Naive thymus-derived CD8-positive, alpha-beta T cell (primary cell): Measurements from ENCODE around the gene PARVA. TPM values are rescaled to one million over a fixed set of nuclear protein-coding genes. Genes with fewer than 3 reads are reported as not detected.

Experiments used
- ATAC-seq, 2 donors: fragments of 150-1000 bp; cut with Tn5 transposase in 1 of 2; sonication (Bioruptor Pico), chemical (Tn5 transposase) in 1 of 2; 1 replicate in 1 of 2; 2 replicates in 1 of 2; pipeline ENCODE4 v1.10.0; 2021; ENCODE audit warnings: mild to moderate bottlenecking in 2 of 2, moderate library complexity in 2 of 2
- POLR2A ChIA-PET: fragments of 350-600 bp; sonication (Branson Sonifier 250); formaldehyde crosslinking; loops from one replicate; lab custom pipeline; 2021; ENCODE audit warnings: antibody characterized with exemption; lab: Charles Lee
- DNase-seq, 10 donors: peaks; one replicate each; pipeline versions ENCODE4 v3.0.0 to v3.0.0-alpha.2; 2020 to 2022
- H3K27ac Mint-ChIP-seq, 10 donors: one replicate each; pipeline ENCODE4 v1.8.0; 2020 to 2022; ENCODE audit warnings: mild to moderate bottlenecking in 10 of 10, mixed read lengths in 10 of 10, moderate library complexity in 4 of 10, inconsistent platforms in 1 of 10
- H3K27me3 Mint-ChIP-seq, 5 donors: one replicate each; pipeline ENCODE4 v1.8.0; 2021 to 2022; ENCODE audit warnings: mixed read lengths in 5 of 5
- H3K36me3 Mint-ChIP-seq, 3 donors: one replicate each; pipeline ENCODE4 v1.8.0; 2020 to 2022; ENCODE audit warnings: mixed read lengths in 3 of 3, mild to moderate bottlenecking in 2 of 3, inconsistent platforms in 1 of 3
- H3K4me1 Mint-ChIP-seq, 4 donors: one replicate each; pipeline ENCODE4 v1.8.0; 2021 to 2022; ENCODE audit warnings: mixed read lengths in 4 of 4
- H3K4me3 Mint-ChIP-seq, 10 donors: one replicate each; pipeline ENCODE4 v1.8.0; 2020 to 2022; ENCODE audit warnings: mild to moderate bottlenecking in 10 of 10, mixed read lengths in 10 of 10, moderate library complexity in 6 of 10, inconsistent platforms in 1 of 10
- H3K9me3 Mint-ChIP-seq, 9 donors: one replicate each; pipeline ENCODE4 v1.8.0; 2020 to 2022; ENCODE audit warnings: mixed read lengths in 9 of 9, mild to moderate bottlenecking in 3 of 9, inconsistent platforms in 1 of 9, moderate library complexity in 1 of 9
- polyA plus RNA-seq, 3 donors: library from polyadenylated mRNA; unstranded; fragments of 300-500 nt; fragmentation: Illumina TruSeq; gene quantifications; one replicate each; pipeline ENCODE4 v1.2.3, GENCODE V29; 2021
- total RNA-seq, 8 experiments: library from RNA in 2 of 8; stranded (reverse) in 2 of 8; gene quantifications; one replicate each; pipeline ENCODE4 v1.2.3 and lab custom pipeline; 2021 to 2026

Gene PARVA
- total and polyA plus RNA-seq, 5 experiments from 2014 or later = 0.19 to 0.44 (median 0.26) TPM; not detected in 2

- peaks cover 0 to 10% (median 0%) of the 10 kb centered on the region in 9 donors for H3K9me3 Mint-ChIP-seq
- peaks cover 0 to 4% (median 2%) of the 10 kb centered on the region in 5 donors for H3K27me3 Mint-ChIP-seq
- no peak for DNase-seq
- no peak overlapping the region for H3K4me3 Mint-ChIP-seq
- POLR2A ChIA-PET = no interaction called here
- H3K27ac Mint-ChIP-seq = no peak overlapping the region
- no peak for ATAC-seq
- H3K36me3 Mint-ChIP-seq = no peaks in the 10 kb centered on the region
- no peaks in the 10 kb centered on the region for H3K4me1 Mint-ChIP-seq
Observed at GRCh38 chr11:12441231-12441861, 64.0 kb downstream of the PARVA start.

- ATAC-seq (no peak), DNase-seq (no peak)
- Mint-ChIP-seq H3K4me1 (no peaks in the 10 kb centered on the region), H3K27ac (no peak overlapping the region), H3K27me3 (peaks cover 0 to 6% (median 3%) of the 10 kb centered on the region in 5 donors), H3K36me3 (no peaks in the 10 kb centered on the region), H3K9me3 (peaks cover 0 to 6% (median 0%) of the 10 kb centered on the region in 9 donors), H3K4me3 (no peak overlapping the region)
- POLR2A ChIA-PET = no interaction called here
Observed at GRCh38 chr11:12444601-12445000, 67.2 kb downstream of the PARVA start.

DNA sequence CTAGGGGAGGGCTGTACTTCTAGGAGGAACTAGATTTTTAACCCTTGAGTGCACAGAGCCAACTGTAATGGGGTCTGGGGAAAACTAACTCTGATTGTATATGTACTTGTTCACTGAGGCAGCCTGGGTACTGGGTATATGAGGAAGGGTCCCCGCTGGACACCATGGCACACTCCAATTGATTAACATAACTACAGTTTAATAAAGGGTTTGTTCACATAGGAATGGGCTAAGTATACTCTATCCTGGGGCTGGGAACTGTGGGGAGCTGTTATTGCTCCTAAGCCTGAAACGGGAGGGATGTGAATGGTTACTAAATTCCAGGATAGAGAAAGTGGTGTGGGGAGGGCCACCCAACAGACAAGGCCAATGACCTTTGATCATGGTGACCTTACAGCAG is 67.6 kb downstream of the PARVA start:
- H3K4me1 Mint-ChIP-seq = no peaks in the 10 kb centered on the region
- no peak overlapping the region for H3K27ac Mint-ChIP-seq
- H3K27me3 Mint-ChIP-seq = peaks cover 0 to 9% (median 3%) of the 10 kb centered on the region in 5 donors
- peaks cover 0 to 2% (median 0%) of the 10 kb centered on the region in 9 donors for H3K9me3 Mint-ChIP-seq
- DNase-seq = no peak
- no peak for ATAC-seq
- H3K4me3 Mint-ChIP-seq = no peak overlapping the region
- POLR2A ChIA-PET = no interaction called here
- H3K36me3 Mint-ChIP-seq = no peaks in the 10 kb centered on the region

GRCh38 chr11:12446863-12447262 is 69.5 kb downstream of the PARVA start:
- H3K36me3 Mint-ChIP-seq = no peaks in the 10 kb centered on the region
- no peak overlapping the region for H3K4me3 Mint-ChIP-seq
- no peaks in the 10 kb centered on the region for H3K9me3 Mint-ChIP-seq
- POLR2A ChIA-PET = no interaction called here
- H3K27ac Mint-ChIP-seq = no peak overlapping the region
- ATAC-seq (no peak), DNase-seq (no peak)
- H3K4me1 Mint-ChIP-seq = no peaks in the 10 kb centered on the region
- H3K27me3 Mint-ChIP-seq = peaks cover 0 to 9% (median 3%) of the 10 kb centered on the region in 5 donors

DNA sequence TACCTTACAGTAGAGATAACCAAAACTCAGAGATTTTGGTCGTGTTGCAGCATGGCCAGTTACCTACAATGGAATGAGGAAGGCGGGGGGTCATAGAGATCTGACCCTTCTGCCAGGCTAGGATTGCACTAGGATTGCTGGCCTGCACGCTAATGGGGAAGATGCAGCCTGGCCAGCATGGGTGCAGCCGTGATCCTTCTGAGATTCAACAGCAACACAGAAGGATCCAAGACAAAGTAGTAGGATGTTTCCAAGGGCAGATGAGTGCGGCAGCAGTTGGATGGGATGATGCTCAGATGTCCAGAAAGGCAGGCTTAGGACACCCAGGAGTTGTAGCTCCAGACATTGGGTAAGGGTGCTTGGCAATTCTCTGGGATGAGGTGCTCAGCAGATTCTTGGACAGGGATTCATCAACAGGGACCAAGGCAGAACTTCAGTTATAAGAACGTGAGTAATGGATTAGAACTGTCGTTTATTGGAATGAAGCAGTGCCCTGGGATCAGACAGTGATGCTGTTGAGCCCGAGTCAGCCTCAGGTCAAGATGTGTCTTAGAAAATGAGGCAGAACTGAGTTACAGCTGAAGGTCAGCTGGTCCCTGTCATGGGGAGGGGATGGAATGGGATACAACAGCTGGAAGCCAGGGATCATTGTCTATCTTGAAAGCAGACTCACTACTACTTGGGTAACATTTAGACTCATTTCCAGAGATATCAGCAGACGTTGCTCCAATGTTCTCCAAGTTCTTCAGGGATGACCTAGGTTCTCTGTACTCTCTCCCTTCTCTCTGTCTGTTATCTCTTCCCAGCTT is 71.0 kb downstream of the PARVA start:
- Mint-ChIP-seq H3K27ac (no peak overlapping the region), H3K27me3 (peaks cover 0 to 9% (median 3%) of the 10 kb centered on the region in 5 donors), H3K4me3 (no peak overlapping the region), H3K9me3 (no peaks in the 10 kb centered on the region), H3K36me3 (no peaks in the 10 kb centered on the region), H3K4me1 (no peaks in the 10 kb centered on the region)
- POLR2A ChIA-PET = no interaction called here
- DNase-seq (no peak), ATAC-seq (no peak)

DNA sequence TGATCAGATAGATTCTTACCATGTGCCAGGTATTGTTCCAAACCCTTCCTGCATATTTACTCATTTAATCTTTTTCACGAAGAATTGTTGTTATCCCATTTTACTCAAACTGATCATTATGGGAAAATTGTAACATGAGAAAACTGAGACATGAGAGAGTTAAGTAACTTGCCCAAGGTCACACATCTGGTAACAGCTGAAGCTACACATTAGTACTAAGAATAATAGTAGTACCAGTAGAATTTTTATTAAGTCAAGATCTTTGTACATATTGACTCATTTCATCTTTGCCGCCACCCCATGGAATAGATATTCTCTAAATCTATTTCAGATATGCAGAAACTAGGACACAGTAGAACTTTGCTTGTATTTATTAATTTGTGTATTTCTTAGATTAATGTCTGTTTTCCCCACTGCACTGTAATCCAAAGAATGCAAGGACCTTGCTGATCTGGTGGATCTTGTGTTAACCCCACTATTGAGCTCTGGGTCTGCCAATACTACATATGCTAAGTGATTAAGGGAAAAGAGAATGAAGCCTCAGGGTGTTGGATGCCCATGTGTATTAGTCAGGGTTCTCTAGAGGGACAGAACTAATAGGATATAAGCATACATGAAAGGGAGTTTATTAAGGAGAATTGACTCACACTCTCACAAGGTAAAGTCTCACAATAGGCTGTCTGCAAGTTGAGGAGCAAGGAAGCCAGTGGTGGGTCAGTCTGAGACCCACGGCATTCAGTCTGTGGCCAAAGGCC is 72.8 kb downstream of the PARVA start:
- no peaks in the 10 kb centered on the region for H3K4me1 Mint-ChIP-seq

GRCh38 chr11:12451179-12451814 is 73.9 kb downstream of the PARVA start:
- POLR2A ChIA-PET = no interaction called here
- ATAC-seq = no peak
- Mint-ChIP-seq H3K4me3 (no peak overlapping the region), H3K9me3 (no peaks in the 10 kb centered on the region), H3K27me3 (peaks cover 0 to 9% (median 4%) of the 10 kb centered on the region in 5 donors), H3K36me3 (no peaks in the 10 kb centered on the region), H3K27ac (peak overlapping the region in 1 of 10 donors; percentile 5), H3K4me1 (no peaks in the 10 kb centered on the region)
- no peak for DNase-seq

More for the DNA sequence above, 72.8 kb downstream of the PARVA start:
- H3K27ac Mint-ChIP-seq = peak overlapping the region in 1 of 10 donors; percentile 5
- peaks cover 0 to 9% (median 0%) of the 10 kb centered on the region in 5 donors for H3K27me3 Mint-ChIP-seq
- H3K9me3 Mint-ChIP-seq = no peaks in the 10 kb centered on the region
- no peak for ATAC-seq
- no peak overlapping the region for H3K4me3 Mint-ChIP-seq
- POLR2A ChIA-PET = no interaction called here
- DNase-seq = no peak
- no peaks in the 10 kb centered on the region for H3K36me3 Mint-ChIP-seq

DNA sequence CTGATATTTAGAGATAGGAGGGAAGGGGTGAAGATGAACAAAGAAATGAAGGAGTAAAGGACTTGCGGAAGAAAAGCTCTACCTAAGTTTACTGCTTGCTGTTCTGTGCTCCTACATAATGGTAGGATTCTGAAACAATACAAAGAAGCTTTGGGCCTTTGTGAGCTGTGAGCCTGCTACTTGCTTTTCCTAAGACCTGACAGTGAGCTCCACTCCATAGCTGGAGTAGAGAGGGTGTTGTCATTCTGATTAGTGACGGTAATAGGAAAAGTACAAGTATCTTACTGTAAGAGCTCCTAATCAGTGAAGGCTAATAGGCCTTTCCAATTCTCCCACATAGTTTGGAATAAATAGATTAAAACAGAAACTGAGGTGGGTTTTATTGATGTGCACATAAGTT is 75.9 kb downstream of the PARVA start:
- Mint-ChIP-seq H3K4me1 (peaks cover 0 to 1% (median 0%) of the 10 kb centered on the region in 4 donors), H3K4me3 (no peak overlapping the region), H3K27me3 (peaks cover 2 to 9% (median 4%) of the 10 kb centered on the region in 5 donors), H3K36me3 (no peaks in the 10 kb centered on the region), H3K27ac (peak overlapping the region in 1 of 10 donors; percentile 42), H3K9me3 (no peaks in the 10 kb centered on the region)
- POLR2A ChIA-PET = no interaction called here
- ATAC-seq (no peak), DNase-seq (no peak)

DNA sequence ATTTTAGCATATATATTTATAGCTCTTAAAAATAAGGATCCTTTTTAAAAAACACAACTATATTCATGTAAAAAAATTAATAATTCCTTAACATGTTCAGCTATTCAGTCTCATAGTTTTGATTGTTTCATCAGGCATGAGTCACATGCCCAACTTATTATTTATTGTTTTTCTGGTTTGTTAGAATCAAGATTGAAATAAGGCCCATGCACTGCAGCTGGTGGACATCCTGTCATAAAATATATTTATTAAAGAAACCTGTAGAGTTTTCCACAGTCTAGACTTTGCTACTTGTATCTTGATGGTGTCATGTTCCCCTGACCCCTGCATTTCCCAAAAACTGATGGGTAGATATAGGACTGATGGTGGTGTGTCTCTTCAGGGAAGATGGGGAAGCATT is 77.4 kb downstream of the PARVA start:
- peaks cover 1 to 9% (median 2%) of the 10 kb centered on the region in 5 donors for H3K27me3 Mint-ChIP-seq
- POLR2A ChIA-PET = no interaction called here
- no peaks in the 10 kb centered on the region for H3K9me3 Mint-ChIP-seq
- H3K4me3 Mint-ChIP-seq = no peak overlapping the region
- H3K27ac Mint-ChIP-seq = no peak overlapping the region
- DNase-seq (no peak), ATAC-seq (no peak)
- no peaks in the 10 kb centered on the region for H3K36me3 Mint-ChIP-seq
- H3K4me1 Mint-ChIP-seq = peaks cover 0 to 1% (median 0%) of the 10 kb centered on the region in 4 donors

DNA sequence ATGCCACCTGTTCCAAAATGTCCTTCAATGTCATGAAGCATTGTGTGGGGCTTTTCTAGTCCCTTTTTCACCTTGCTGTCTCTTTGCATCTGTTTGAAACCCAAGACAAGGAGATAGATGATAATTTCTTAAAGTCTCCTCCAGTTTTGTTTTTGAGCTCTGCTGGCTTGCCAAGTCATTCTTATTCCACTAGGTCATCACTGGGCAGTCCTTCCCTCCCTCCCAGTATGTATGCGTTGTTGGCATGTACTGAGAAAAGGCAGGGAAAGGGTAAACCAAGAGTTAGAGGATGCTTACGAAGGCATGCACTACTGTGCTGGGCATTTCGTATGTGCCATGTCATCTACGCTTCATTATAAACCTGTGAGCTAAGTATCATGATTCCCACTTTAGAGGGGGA is 78.6 kb downstream of the PARVA start:
- no peaks in the 10 kb centered on the region for H3K9me3 Mint-ChIP-seq
- H3K27ac Mint-ChIP-seq = no peak overlapping the region
- peaks cover 0 to 1% (median 0%) of the 10 kb centered on the region in 4 donors for H3K4me1 Mint-ChIP-seq
- DNase-seq = no peak
- no peak for ATAC-seq
- POLR2A ChIA-PET = no interaction called here
- H3K4me3 Mint-ChIP-seq = no peak overlapping the region
- H3K27me3 Mint-ChIP-seq = peaks cover 0 to 9% (median 2%) of the 10 kb centered on the region in 5 donors
- H3K36me3 Mint-ChIP-seq = no peaks in the 10 kb centered on the region

- no peak for ATAC-seq
- DNase-seq = no peak
- POLR2A ChIA-PET = no interaction called here
- H3K27ac Mint-ChIP-seq = peak overlapping the region in 1 of 10 donors; percentile 50
- peaks cover 0 to 1% (median 0%) of the 10 kb centered on the region in 4 donors for H3K4me1 Mint-ChIP-seq
- no peak overlapping the region for H3K4me3 Mint-ChIP-seq
- H3K36me3 Mint-ChIP-seq = no peaks in the 10 kb centered on the region
- no peaks in the 10 kb centered on the region for H3K9me3 Mint-ChIP-seq
- H3K27me3 Mint-ChIP-seq = peaks cover 0 to 9% (median 2%) of the 10 kb centered on the region in 5 donors
Observed at GRCh38 chr11:12456651-12457579, 79.5 kb downstream of the PARVA start.
